Measurements from ENCODE around the gene SSTR5.

Gene SSTR5

GRCh38 chr16:1088295-1089170 is 16.0 kb downstream of the SSTR5 start:
- no peaks in the 10 kb centered on the region for H3K36me3 ChIP-seq (ENCODE audit: control insufficient read depth in 1 of 2, insufficient read depth in 2 of 2, low read depth in 1 of 2, low read length in 2 of 2)
- no peak overlapping the region for H3K18ac ChIP-seq (ENCODE audit: low read depth in 1 of 2, low read length in 2 of 2)
- no peak for DNase-seq
- H3K9me3 ChIP-seq (ENCODE audit: control insufficient read depth, low read length) = peaks cover 16% of the 10 kb centered on the region
- 84% methylated on average over 40 of the region's 40 CpGs for WGBS
- H2BK15ac ChIP-seq (ENCODE audit: low read depth, poor library complexity, severe bottlenecking) = no peak overlapping the region
- no peak overlapping the region for H2AK5ac ChIP-seq (ENCODE audit: low read length, severe bottlenecking)
- H2BK5ac ChIP-seq (ENCODE audit: low read depth, low read length, poor library complexity, severe bottlenecking) = no peak overlapping the region
- no peaks in the 10 kb centered on the region for H3K79me1 ChIP-seq (replicated peaks; ENCODE audit: low read length, poor library complexity, severe bottlenecking)
- no peak overlapping the region for H3K4ac ChIP-seq (ENCODE audit: low read depth in 1 of 2, low read length in 2 of 2)
- H2AFZ ChIP-seq (ENCODE audit: low read depth, low read length) = no peak overlapping the region
- no peak overlapping the region for H3K27ac ChIP-seq (ENCODE audit: low read length, poor library complexity, severe bottlenecking)
- no peak overlapping the region for H2BK12ac ChIP-seq (ENCODE audit: low read length in 2 of 2)
- no peak overlapping the region for H3K14ac ChIP-seq (ENCODE audit: low read length in 2 of 2)
- no peak overlapping the region for H4K91ac ChIP-seq (ENCODE audit: low read length)
- H3K23ac ChIP-seq (ENCODE audit: low read length in 2 of 2) = no peak overlapping the region
- no peak overlapping the region for H2BK120ac ChIP-seq (ENCODE audit: low read depth, low read length)
- H3K4me2 ChIP-seq (ENCODE audit: low read length, poor library complexity, severe bottlenecking) = no peak overlapping the region
- no peak overlapping the region for H4K8ac ChIP-seq (ENCODE audit: low read length)
- peaks cover 3 to 47% of the 10 kb centered on the region in 2 experiments for H3K27me3 ChIP-seq (ENCODE audit: control insufficient read depth in 1 of 2, insufficient read depth in 1 of 2, low read length in 2 of 2)
- H3K4me3 ChIP-seq (ENCODE audit: insufficient read depth in 1 of 2, low read depth in 1 of 2, low read length in 2 of 2) = no peak overlapping the region
- H3K4me1 ChIP-seq (ENCODE audit: control insufficient read depth, insufficient read depth, low read depth, low read length) = no peaks in the 10 kb centered on the region
- no peak overlapping the region for H3K9ac ChIP-seq (ENCODE audit: low read length)

DNA sequence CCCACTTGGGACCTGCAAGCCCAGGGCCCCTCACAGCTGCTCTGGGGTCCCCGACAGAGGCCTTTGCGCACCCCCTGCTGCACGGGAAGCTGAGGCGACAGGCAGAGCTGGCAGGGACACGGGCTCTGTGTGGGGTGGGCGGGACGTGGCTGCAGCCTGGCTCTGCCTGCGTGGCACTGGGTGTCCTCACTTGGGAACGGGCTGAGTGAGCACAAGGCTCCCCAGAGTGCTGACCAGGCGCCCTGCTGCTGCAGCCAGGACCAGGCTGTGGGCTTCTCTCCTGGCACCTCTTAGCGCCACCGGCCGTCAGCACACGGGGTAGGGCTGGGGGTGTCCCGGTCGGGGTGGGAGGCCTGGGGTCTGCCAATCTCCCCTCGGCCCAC is 16.9 kb downstream of the SSTR5 start:
- no peak for DNase-seq
- Histone ChIP-seq H4K8ac (ENCODE audit: low read length) (no peak overlapping the region), H3K4me1 (ENCODE audit: control insufficient read depth, insufficient read depth, low read depth, low read length) (no peaks in the 10 kb centered on the region), H2BK120ac (ENCODE audit: low read depth, low read length) (no peak overlapping the region), H2BK5ac (ENCODE audit: low read depth, low read length, poor library complexity, severe bottlenecking) (no peak overlapping the region), H3K18ac (ENCODE audit: low read depth in 1 of 2, low read length in 2 of 2) (no peak overlapping the region), H3K4me3 (ENCODE audit: insufficient read depth in 1 of 2, low read depth in 1 of 2, low read length in 2 of 2) (no peak overlapping the region), H3K9me3 (ENCODE audit: control insufficient read depth, low read length) (peaks cover 9% of the 10 kb centered on the region), H3K79me1 (replicated peaks; ENCODE audit: low read length, poor library complexity, severe bottlenecking) (no peaks in the 10 kb centered on the region), H2AK5ac (ENCODE audit: low read length, severe bottlenecking) (no peak overlapping the region), H3K9ac (ENCODE audit: low read length) (no peak overlapping the region), H4K91ac (ENCODE audit: low read length) (no peak overlapping the region), H3K27me3 (ENCODE audit: control insufficient read depth in 1 of 2, insufficient read depth in 1 of 2, low read length in 2 of 2) (peaks cover 0 to 46% of the 10 kb centered on the region in 2 experiments), H3K14ac (ENCODE audit: low read length in 2 of 2) (no peak overlapping the region), H2AFZ (ENCODE audit: low read depth, low read length) (no peak overlapping the region), H2BK15ac (ENCODE audit: low read depth, poor library complexity, severe bottlenecking) (no peak overlapping the region), H3K4ac (ENCODE audit: low read depth in 1 of 2, low read length in 2 of 2) (no peak overlapping the region), H3K36me3 (ENCODE audit: control insufficient read depth in 1 of 2, insufficient read depth in 2 of 2, low read depth in 1 of 2, low read length in 2 of 2) (no peaks in the 10 kb centered on the region), H2BK12ac (ENCODE audit: low read length in 2 of 2) (no peak overlapping the region), H3K4me2 (ENCODE audit: low read length, poor library complexity, severe bottlenecking) (no peak overlapping the region), H3K27ac (ENCODE audit: low read length, poor library complexity, severe bottlenecking) (no peak overlapping the region), H3K23ac (ENCODE audit: low read length in 2 of 2) (no peak overlapping the region)
- WGBS = 86% methylated on average over 17 of the region's 17 CpGs

DNA sequence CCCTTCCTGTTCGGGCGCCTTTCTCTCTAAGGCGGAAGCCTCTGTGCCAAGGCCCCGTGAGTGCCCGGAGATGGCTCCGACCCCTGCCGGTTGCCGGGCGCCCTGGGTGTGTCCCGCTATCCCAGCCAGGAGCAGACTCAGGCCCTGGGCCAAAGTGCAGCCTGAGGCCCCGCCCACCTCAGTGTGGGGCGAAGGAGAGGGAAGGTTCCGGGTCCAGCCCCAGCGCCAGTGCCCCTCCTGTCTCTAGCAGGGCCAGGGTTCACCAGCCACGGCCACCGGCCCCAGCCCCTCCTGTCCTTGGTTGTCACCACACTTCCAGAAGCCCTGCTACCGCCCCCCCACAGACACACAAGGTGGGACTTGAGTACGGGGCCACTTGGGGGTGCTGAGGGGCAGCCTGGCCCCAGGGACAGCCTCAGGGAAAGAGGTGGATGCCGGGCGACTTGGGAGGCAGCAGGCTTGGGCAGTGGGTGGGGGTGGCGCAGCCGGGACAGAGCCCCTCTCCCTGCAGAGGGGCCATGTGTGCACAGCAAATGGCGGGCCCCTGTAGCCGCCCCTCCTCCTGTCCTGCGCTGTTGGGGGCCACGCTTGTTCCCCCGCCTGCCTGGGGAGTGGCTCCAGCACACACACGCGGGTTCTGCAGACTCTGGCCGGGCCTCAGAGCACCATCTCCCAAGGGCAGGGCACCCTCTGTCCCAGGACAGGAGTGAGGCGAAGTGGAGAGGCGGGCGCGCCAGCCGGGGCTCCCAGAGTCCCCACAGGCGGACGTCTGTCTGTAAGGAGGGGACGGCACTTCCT is 17.5 kb downstream of the SSTR5 start:
- Histone ChIP-seq H2BK5ac (ENCODE audit: low read depth, low read length, poor library complexity, severe bottlenecking) (no peak overlapping the region), H3K9ac (ENCODE audit: low read length) (no peak overlapping the region), H3K4me3 (ENCODE audit: insufficient read depth in 1 of 2, low read depth in 1 of 2, low read length in 2 of 2) (no peak overlapping the region), H2BK120ac (ENCODE audit: low read depth, low read length) (no peak overlapping the region), H2BK15ac (ENCODE audit: low read depth, poor library complexity, severe bottlenecking) (no peak overlapping the region), H3K4me1 (ENCODE audit: control insufficient read depth, insufficient read depth, low read depth, low read length) (no peaks in the 10 kb centered on the region), H4K8ac (ENCODE audit: low read length) (no peak overlapping the region), H3K27me3 (ENCODE audit: control insufficient read depth in 1 of 2, insufficient read depth in 1 of 2, low read length in 2 of 2) (peaks cover 0 to 46% of the 10 kb centered on the region in 2 experiments), H2AK5ac (ENCODE audit: low read length, severe bottlenecking) (no peak overlapping the region), H3K23ac (ENCODE audit: low read length in 2 of 2) (no peak overlapping the region), H3K36me3 (ENCODE audit: control insufficient read depth in 1 of 2, insufficient read depth in 2 of 2, low read depth in 1 of 2, low read length in 2 of 2) (no peaks in the 10 kb centered on the region), H3K14ac (ENCODE audit: low read length in 2 of 2) (no peak overlapping the region), H3K79me1 (replicated peaks; ENCODE audit: low read length, poor library complexity, severe bottlenecking) (no peaks in the 10 kb centered on the region), H2AFZ (ENCODE audit: low read depth, low read length) (no peak overlapping the region), H3K4me2 (ENCODE audit: low read length, poor library complexity, severe bottlenecking) (no peak overlapping the region), H3K4ac (ENCODE audit: low read depth in 1 of 2, low read length in 2 of 2) (no peak overlapping the region), H3K18ac (ENCODE audit: low read depth in 1 of 2, low read length in 2 of 2) (no peak overlapping the region), H3K9me3 (ENCODE audit: control insufficient read depth, low read length) (peaks cover 3% of the 10 kb centered on the region), H4K91ac (ENCODE audit: low read length) (no peak overlapping the region), H2BK12ac (ENCODE audit: low read length in 2 of 2) (no peak overlapping the region), H3K27ac (ENCODE audit: low read length, poor library complexity, severe bottlenecking) (no peak overlapping the region)
- no peak for DNase-seq
- WGBS = 75% methylated on average over 30 of the region's 38 CpGs
